RCC 7860 (cell line): ENCODE data around the gene ITSN2.
"Not testable (repeated sequence)": the region's sequence is repeated elsewhere in the genome, so short reads cannot be mapped to it uniquely, and the experiment has no call there.

ENCODE experiments used
- DNase-seq: peaks from one replicate; pipeline ENCODE4 v3.0.0-alpha.2; 2015; ENCODE audit warnings: low spot score
- FAIRE-seq: peaks from 2 replicates; lab custom pipeline; 2012; peaks lifted over from hg19 to GRCh38; lab: Jason Lieb, UNC

The ITSN2 gene

GRCh38 chr2:24365051-24365450 lies 4.7 kb upstream of the ITSN2 start:
- DNase-seq (no peak), FAIRE-seq (no peak)

DNA sequence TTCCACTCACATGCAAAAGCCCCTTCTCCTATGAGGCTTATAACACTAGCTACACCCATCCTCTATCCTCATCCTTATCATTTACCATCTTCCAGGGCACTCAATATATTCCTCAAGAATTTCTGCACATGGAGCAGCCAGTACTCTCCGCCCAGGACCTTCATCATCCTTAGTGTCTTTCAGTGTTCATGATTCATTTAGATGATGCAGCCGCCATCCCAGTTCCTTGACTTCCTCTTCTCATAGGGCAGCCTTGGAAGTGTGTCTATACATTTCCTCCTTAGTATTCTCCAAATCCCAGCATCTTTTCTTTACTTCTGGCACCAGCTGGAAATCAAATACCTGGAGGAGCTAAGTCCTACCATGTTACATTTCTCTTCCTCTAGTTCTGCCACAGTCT lies 3.0 kb upstream of the ITSN2 start:
- no peak for DNase-seq
- no peak for FAIRE-seq

GRCh38 chr2:24362253-24362652 lies 1.9 kb upstream of the ITSN2 start:
- FAIRE-seq, result no peak

DNA sequence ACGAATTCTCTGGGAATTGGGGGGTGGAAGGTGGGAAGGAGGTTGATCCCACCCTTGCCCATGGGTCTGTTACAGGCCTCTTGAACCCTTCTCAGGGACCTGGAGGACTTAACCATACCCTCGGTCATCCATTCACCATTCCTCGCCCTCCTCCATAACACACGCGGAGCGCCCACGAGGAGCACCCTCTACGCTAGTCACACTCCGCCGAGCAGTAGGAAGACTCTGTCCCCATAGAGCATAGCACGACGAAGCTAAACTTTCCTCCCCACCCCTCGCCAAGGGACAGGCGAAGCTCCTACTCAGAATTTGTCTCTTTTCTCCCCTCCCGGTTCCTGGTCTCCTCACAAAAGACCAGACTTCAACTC lies 611 bp upstream of the ITSN2 start:
- DNase-seq (no peak), FAIRE-seq (no peak)

More at GRCh38 chr2:24362253-24362652, 1.9 kb upstream of the ITSN2 start:
- no peak for DNase-seq

GRCh38 chr2:24359129-24360049 lies 947 bp downstream of the ITSN2 start:
- no peak for DNase-seq
- FAIRE-seq, result no peak

DNA sequence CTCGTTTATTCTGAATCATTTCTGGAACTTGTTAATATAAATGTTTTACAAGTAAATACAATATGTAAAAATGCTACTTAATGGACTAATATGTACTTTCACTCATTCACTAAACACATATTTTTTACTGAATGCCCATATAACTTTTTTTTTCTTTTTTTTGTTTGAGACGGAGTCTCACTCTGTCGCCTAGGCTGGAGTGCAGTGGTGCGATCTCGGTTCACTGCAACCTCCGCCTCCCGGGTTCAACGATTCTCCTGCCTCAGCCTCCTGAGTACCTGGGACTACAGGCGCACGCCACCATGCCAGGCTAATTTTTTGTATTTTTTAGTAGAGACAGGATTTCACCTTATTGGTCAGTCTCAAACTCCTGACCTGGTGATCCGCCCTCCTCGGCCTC lies 2.6 kb downstream of the ITSN2 start:
- not testable (repeated sequence) for FAIRE-seq

GRCh38 chr2:24357115-24357514 lies 3.2 kb downstream of the ITSN2 start:
- FAIRE-seq, DNase-seq: not testable (repeated sequence)

More for the DNA sequence above, 2.6 kb downstream of the ITSN2 start:
- not testable (repeated sequence) for DNase-seq

- no peak for FAIRE-seq
- DNase-seq, result no peak
These were observed 5.4 kb downstream of the ITSN2 start for GRCh38 chr2:24354957-24355356.

GRCh38 chr2:24354395-24354794 lies 5.9 kb downstream of the ITSN2 start:
- FAIRE-seq (no peak), DNase-seq (no peak)

GRCh38 chr2:24353973-24354372 lies 6.4 kb downstream of the ITSN2 start:
- FAIRE-seq, result no peak

DNA sequence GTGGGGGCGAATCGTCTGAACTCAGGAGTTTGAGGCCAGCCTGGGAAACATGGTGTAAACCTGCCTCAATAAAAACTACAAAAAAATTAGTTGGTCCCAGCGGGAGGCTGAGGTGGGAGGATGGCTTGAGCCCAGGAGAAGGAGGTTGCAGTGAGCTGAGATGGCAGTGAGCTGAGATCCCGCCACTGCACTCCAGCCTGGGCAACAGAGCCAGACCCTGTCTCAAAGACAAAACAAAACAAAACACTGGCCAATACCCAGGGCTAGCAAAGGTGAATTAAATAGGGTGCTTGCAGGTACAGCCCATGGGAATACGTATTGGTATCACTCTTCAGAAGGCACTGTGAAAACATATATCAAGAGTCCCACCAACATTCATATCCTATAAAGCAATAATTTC lies 7.0 kb downstream of the ITSN2 start:
- no peak for FAIRE-seq
- no peak for DNase-seq

More at GRCh38 chr2:24353973-24354372, 6.4 kb downstream of the ITSN2 start:
- DNase-seq, result no peak

DNA sequence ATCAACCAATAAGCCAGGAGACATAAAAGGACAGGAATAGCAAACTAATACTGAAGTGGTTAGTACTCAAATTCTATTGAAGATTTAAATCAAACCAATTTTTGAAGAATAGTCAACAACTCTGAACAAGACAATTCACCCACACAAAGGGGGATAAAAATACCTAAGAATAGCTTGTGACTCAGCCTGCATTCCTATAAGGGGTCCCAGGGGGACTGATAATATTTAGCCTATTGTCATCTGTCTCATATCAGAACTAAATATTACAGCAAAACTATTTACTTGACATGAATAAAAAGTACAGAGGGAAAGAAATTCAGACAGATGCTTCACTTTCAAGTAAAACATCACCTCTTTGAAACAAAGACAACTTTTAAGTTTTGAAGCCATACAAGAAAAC lies 7.7 kb downstream of the ITSN2 start:
- FAIRE-seq, result no peak

GRCh38 chr2:24351981-24352380 lies 8.4 kb downstream of the ITSN2 start:
- FAIRE-seq (no peak), DNase-seq (no peak)

More for the DNA sequence above, 7.7 kb downstream of the ITSN2 start:
- no peak for DNase-seq

DNA sequence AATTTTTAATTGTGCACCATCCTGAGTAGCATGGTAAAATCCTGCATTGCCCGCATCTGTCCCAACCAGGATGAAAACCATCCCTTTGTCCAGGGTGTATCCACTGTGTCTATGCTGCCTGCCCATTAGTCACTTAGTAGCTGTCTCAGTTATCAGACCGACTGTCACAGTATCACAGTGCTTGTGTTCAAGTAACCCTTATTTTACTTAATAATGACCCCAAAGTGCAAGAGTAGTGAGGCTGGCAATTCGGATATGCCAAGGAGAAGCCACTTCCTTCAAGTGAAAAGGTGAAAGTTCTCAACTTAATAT lies 8.8 kb downstream of the ITSN2 start:
- no peak for FAIRE-seq
- DNase-seq, result no peak

- DNase-seq, result no peak
These were observed 9.3 kb downstream of the ITSN2 start for GRCh38 chr2:24350826-24351626.

GRCh38 chr2:24349097-24349496 lies 11.2 kb downstream of the ITSN2 start:
- FAIRE-seq (no peak), DNase-seq (no peak)

More at GRCh38 chr2:24350826-24351626, 9.3 kb downstream of the ITSN2 start:
- no peak for FAIRE-seq

DNA sequence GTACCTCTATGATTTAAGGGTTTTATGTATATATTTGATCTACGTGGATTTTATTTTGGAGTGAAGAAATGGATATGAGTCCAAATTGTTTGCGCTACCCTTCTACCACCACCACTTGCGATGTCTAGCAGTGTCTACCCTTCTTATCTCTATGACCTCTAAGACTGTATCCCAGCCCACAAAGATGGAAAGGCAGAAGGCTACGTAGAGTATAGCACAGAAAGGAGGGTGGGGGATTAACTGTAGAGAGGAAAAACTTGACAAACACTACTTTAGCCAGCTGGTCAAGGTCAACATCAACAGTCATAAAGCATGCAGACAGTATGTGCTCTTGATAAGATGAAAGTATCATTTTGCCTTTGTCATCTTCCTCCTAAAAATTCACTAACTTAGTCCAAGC lies 14.4 kb downstream of the ITSN2 start:
- DNase-seq (no peak), FAIRE-seq (no peak)

GRCh38 chr2:24343225-24343882 lies 17.0 kb downstream of the ITSN2 start:
- no peak for DNase-seq

DNA sequence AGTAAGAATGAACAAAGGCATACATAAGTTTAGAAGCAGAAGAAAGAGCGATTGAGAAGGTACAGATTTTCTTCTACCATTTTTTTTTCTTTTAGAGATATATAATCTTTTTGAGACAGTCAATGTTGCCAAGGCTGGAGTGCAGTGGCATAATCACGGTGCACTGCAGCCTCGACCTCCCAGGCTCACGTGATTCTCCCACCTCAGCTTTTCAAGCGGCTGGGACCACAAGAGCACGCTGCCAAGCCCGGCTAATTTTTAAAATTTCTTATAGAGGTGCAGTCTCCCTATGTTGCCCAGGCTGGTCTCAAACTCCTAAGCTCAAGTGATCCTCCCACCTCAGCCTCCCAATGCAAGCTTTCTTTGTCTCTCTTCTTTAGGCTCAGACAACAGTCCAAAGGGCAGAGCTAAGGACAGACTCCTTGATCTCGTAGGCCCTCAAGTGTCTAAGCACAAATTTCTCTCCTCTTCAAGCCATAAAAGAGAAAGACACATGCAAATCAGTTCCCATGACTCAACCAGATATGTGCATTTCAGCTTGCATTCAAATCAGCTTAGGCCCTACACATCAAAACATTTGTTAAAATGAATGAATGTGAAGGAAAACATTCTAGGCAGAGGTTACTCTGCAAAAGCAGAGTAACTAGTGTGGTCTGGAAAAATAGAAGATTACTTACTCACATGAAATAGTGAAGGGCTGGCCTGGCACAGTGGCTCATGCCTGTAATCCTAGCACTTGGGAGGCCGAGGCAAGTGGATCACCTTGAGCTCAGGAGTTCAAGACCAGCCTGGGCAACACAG lies 18.0 kb downstream of the ITSN2 start:
- FAIRE-seq (no peak), DNase-seq (no peak)

More at GRCh38 chr2:24343225-24343882, 17.0 kb downstream of the ITSN2 start:
- no peak for FAIRE-seq

GRCh38 chr2:24339856-24340262 lies 20.5 kb downstream of the ITSN2 start:
- FAIRE-seq (no peak), DNase-seq (no peak)
